HG03103 (cell line): ENCODE measurements around the gene NTN1.

Experiments used
- ATAC-seq: cut with Tn5 transposase; IDR thresholded peaks from one replicate; pipeline ENCODE4 v1.9.1; 2021; ENCODE audit warnings: low read depth; ENCODE audit not compliant: unreplicated experiment

Gene NTN1

GRCh38 chr17:9185688-9186284 lies 164.5 kb downstream of the NTN1 start:
- ATAC-seq: no peak

- no peak for ATAC-seq
These were observed 166.5 kb downstream of the NTN1 start for GRCh38 chr17:9187828-9188227.

DNA sequence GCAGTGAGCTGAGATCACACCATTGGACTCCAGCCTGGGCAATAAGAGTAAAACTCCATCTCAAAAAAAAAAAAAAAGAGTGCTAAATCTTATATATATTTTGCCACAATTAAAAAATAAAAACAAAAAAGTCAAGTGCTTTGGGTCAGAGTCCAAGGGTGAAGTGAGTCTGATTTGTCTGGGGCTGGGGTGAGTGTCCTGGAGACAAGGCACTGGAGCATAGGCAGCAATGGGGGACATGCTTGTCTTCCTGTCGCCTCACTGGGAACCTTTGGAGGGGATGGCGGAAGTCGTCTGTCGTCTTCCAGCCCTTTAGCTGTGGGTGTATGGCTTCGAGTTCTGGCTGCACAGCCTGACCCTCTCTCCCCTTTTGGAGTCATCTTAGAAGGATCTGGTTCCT lies 167.1 kb downstream of the NTN1 start:
- no peak for ATAC-seq

DNA sequence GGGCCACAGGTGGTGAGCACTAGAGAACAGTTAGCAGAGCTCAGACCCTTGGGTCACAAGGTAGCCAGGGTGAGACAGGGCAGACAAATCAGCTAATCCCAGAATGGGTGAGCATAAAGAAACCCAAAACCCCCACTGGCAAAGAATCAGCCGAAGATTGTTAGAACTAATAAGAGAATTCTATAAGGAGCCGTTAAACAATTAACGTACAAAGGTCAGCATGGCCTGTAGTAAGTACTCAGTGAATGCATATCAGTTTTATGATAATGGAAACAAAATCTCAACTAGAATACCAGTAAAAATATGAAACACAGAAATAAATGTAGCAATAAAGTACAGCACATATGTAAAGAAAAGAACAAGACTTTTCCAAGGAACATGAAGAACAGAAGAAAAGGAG lies 168.6 kb downstream of the NTN1 start:
- ATAC-seq: no peak

- ATAC-seq: no peak
These were observed 170.7 kb downstream of the NTN1 start for GRCh38 chr17:9192010-9192409.

DNA sequence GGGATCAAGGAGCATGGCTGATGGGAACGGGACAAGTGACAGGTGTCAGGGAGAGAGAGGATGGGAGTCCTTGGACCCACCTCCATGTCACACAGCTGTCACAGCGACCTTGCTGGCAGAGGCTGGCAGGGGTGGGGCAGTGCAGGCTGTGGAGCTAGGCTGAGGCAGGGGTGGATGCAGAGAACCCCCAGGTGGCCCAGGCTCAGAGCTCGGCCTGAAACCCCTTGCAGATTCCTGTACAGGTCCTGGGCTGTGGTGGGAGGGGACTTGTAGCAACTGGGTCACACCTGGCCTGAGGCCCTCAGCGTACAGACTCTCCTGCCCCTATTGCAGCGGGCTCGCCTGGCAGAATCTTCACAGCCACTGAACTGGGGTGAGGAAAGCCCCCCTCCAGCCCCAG lies 174.1 kb downstream of the NTN1 start:
- no peak for ATAC-seq

GRCh38 chr17:9195961-9196670 lies 174.8 kb downstream of the NTN1 start:
- ATAC-seq: no peak

DNA sequence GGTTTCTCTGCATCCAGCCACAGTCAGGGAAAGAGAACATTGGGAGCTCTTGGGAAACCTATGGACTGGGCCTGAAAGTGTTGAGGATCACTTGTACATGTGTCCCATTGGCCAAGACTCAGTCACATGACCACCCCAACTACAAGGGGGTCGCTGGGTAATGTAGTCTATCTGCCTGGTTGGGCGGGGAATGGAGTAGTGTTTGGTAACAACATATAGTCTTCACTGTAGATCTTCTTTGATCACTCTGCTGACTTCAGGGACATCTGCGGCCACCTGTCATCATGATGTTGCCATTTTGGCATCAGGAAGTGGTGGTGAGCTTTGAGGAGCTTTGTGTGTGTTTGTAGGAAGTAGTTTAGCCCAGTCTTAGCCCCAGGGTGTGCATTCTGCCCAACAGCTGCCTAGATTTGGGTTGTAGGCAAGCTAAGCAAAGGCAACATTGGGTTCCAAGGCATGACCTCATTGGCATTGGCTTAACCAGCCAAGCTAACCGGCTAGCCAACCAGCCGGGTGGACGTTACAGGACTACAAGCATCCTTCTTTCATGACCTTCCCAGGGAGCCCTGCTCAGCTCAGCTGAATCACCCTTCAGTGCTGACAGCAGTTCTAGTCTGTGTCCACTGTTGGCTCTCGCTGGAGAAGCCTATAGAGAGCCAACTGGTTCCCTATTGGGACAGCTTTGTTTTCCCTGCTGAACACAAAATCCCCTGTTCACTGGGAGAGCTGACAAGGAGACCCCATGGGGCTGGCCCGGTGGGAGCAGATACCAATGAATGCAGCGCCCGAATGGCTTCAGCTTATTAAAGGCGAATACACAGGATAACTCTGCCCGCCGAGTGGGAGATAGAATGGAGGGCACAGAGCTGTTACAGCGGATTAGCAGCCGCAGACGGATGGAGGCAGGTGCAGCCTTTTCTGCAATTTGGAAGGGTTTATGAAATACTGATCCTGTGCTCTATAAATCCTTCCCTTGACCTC lies 178.6 kb downstream of the NTN1 start:
- no peak for ATAC-seq

DNA sequence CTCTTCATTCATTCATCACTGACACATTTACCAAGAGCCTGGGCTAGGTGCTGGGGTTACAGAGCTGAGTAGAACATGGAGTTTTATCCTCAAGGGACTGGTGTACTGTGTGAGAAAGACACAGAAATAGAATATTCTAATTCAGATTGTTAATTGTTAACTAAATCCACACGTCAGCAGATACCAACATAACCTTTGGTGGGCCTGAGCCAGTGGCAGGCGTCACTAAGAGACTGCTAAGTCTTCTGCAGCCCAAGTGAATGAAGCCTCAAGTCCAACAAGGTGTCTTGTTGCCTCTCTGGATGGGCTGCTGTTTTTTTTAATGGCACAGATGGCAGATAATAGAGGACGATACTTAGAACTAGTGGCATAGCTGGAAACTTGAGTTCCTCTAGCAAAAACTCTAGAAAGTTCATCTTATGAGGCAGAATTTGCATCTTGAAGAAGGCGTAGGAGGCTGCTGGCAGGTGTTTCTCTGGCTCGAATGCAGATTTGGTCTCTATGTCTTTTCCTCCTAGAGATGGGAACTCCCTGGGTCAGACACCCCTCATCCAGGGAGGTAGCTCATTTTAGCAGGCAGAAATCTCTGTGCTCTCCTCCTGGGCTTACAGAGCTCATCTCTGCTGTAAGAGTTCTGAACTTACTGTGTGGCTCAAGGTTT lies 179.5 kb downstream of the NTN1 start:
- no peak for ATAC-seq

DNA sequence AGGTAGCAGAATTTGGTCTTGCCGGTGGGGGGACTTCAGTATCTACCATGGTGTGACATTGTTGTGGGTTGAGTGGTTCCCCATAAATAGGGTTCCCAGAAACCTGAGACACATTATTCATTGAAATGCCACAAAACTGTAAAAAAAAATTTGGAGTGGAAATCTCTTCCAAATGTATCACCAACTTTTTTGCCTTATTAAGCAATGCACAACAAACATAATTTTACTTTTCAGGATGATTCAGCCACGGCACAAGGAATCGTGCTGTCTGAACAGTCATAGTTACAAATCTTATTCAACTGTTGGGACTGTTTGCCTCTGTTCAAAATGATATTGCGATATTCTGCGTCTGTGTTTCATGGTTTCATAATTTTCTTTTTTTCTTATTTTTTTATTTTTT lies 181.2 kb downstream of the NTN1 start:
- no peak for ATAC-seq

DNA sequence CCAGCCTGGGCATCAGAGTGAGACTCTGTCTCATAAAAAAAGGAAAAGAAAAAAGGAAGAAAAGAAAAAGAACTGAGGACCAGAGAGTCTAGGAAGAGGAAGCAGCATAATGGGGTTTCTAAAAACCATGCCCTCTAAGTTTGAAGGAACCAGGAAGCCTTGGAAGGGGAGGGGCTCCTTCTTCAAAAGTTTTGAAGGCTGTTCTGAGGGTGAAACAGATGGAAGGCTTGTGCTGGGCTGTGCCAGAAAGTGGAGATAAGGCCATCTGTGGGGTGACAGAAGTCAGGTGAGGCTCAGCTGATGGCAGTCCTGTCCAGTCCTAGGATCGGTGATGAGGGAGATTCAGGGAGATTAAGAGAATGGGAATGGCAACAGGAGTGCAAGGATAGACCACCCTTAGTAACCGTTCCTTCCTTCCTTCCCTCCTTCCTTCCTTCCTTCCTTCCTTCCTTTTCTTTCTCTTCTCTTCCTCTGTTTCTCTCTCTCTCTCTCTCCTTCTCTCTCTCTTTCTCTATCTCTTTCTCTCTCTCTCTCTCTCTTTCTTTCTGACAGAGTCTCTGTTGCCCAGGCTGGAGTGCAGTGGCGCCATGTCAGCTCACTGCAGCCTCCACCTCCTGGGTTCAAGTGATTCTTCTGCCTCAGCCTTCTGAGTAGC lies 182.6 kb downstream of the NTN1 start:
- ATAC-seq: no peak

DNA sequence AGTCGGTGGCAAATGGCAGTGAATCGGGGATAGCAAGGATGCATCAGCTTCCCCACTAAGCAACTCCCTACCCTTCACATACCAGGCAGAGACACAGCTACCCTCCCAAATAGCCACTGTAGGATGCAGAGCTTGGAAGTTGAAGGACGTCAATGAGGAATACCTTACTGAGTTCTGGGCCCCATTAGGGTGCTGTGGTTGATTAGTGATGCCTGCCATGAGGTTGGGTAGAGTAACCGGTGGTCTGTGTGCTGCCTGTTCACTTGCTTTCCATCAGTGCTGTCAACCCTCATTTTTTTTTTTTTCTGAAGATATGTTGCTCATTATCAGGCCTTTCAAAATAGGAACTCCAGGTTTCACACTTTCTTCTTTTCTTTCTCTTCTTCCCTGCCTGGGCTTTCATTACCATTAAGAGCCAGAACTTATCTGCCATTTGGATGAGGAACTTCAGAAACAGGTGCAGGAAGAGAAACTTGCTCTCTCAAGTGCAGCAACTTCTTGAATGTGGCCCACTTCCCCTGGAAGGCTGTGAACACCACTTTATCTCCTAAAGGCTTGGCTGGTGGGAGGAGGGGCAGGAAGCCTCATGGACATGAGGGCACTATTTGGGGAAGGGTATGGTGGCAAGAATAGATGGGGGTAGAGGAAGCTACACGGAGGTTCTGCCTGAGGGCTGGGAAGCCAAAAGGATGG lies 183.5 kb downstream of the NTN1 start:
- ATAC-seq: no peak

DNA sequence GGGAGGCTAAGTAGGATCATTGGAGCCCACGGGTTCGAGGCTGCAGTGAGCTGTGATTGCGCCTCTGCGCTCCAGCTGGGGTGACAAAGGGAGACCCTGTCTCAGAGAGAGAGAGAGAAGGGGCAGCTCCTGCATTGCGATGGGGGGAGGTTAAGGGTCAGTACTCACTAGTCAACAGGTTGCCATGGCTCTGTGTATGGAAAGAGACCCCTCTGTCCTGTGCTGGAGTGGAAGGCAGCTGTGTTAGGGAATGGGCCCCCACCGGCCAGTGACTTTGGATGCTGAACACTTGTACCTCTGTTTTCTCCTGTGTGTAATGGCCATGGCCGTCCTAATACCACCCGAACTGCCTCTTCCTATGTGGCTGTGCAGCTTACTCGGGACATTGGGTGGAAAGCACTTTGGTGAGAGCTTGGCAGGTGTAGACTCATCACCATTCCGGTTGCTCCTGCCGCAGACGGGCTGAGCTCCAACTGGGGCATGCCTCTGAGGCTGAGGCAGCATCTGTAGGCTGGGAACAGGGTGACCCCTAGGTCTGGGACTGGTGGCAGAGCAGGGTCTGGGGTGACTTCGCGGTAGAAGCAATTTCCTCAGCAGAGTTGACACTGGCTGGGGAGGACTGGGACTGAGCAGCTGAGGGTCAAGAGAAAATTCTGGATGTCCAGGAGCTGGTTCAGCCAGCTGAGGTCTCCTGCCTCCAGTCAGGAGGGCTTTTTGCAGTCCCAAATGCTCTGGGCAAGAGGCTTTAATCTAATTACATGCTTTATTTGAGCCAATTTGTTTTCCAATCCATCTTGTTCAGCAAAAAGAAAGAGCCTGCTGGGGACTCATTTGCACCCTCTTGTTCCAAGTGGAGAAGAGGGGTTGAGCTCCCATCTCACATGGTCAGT lies 184.5 kb downstream of the NTN1 start:
- ATAC-seq: no peak

- ATAC-seq: no peak
These were observed 185.0 kb downstream of the NTN1 start for GRCh38 chr17:9206410-9206703.

GRCh38 chr17:9206741-9207332 lies 185.5 kb downstream of the NTN1 start:
- ATAC-seq: no peak

DNA sequence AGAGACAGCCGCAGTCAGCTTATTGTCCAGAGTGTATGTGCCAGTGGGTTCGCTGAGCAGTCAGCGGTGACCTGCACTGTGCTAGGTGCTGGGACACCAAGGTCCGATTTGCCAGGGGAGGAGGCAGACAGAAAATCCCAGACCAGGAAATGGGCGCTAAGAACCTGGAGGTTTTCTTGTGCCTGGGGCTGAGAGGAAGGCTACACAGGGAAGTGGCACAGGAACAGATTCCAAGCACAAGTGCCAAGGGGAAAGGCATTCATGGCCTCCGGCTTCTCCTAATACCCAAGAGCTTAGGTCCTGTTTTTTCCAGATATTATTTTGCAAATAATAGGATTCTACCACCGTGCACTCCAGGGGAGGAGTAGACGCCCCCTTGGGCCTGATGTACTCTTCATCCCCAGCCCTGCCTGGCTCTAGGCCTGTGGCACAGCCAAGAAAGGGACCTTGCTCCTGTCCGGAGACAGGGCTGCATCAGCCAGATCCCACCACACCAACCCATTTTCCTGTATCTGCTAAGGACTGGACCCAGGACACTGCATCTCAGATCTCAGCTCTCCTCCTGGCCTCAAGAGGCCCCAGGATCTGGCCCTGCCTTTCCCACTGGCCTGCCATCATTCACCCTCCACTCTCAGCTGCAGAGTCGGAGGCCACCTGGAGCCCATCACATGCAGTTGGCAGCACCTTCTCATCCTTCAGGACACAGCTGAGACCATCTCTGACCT lies 187.2 kb downstream of the NTN1 start:
- ATAC-seq: no peak

DNA sequence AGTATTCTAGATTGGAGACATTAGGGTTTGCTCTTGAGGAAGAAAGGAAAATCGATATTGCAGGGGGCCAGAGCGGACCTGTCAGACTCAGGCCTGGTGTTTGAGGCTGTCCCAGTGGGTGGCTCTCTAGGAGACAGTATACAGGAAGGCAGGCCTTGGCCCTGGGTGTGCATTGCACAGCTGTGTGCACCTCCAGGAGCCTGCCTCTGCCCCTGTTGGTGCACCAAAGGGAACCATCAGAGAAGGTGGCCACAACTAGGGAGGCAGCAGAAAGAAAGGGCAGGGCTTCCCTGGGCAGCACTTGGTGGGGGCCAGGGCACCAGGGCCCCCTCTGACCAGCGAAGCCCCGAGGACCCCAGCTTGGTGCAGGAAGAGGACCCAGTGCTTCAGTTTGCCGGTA lies 188.0 kb downstream of the NTN1 start:
- no peak for ATAC-seq

DNA sequence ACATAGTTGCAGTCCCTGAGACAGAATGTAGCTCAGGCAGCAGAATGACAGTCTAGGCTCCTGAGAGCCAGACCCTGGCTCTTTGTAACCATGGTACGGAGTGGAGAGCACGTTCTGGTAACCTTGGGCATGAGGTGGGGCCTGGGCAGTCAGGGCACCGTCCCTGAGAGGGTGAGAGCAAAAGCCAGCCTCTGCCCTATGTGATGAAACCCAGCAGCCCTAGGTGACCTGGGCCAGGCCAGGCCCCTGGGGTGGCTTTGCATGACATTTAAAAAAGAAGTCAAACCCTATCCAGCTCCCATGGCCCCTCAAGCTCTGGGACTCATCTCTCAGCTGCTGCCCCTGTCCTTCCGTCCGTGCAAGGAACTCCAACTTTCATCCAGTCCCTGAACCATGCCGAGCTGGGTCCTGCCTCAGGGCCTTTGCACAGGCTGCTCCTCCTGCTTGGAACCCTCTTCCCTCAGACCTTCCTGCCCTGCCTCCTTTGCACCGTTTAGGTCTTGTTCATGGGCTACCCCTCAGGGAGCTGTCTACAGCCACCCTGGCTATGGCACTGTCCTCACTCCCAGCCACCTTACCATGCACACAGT lies 188.6 kb downstream of the NTN1 start:
- ATAC-seq: no peak
